Hippocampal formation (tissue), 2 donors: Measurements from ENCODE around the gene C4BPA.

Source experiments
- DNase-seq, 2 donors: peaks; one replicate each; lab custom pipeline; 2025; lab: John Stamatoyannopoulos, UW

C4BPA gene

DNA sequence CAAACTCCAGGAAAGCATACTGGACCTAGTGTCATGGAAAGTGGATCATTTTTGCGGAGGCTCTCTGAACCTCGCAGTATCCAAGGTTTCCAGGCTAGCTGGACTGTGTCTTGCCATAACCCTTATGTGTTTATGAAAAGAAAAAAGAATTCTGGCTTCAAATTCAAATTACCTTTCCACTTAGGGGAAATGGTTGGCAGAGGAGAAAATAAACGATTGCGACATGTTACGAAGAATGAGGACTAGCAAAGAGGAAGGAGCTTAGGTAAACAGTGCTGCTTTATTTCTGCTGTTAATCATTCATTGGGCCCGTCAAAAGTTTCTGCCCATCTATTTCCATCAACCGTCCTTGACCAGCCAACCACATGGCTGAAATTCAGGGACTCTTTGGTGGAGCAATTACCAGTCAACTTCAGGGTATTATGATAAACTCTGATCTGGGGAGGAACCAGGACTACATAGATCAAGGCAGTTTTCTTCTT lies at the start of gene C4BPA:
C4BPA (plus strand) TSS at position 342 of the 482 bp plus-strand sequence. CDS start 8,793 bp downstream, outside the sequence.
- no peak for DNase-seq

DNA sequence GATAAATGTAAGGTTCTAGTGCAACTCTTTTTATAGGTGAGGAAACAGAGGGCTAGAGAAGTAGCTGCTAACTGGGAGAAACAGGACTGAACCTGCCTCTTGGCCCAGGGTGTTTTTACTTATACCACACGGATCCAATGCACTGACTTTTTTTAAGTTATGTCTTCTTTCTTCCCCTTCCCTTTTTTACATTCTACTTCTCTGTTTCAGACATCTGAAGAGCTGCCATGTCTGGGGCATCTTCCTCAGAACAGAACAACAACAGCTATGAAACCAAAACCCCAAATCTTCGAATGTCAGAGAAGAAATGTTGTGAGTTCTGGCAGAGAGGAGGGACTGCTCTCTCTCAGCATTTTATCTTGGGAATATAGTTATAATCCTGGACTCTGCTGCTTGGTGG lies 49.5 kb upstream of the C4BPA start:
- DNase-seq = no peak

DNA sequence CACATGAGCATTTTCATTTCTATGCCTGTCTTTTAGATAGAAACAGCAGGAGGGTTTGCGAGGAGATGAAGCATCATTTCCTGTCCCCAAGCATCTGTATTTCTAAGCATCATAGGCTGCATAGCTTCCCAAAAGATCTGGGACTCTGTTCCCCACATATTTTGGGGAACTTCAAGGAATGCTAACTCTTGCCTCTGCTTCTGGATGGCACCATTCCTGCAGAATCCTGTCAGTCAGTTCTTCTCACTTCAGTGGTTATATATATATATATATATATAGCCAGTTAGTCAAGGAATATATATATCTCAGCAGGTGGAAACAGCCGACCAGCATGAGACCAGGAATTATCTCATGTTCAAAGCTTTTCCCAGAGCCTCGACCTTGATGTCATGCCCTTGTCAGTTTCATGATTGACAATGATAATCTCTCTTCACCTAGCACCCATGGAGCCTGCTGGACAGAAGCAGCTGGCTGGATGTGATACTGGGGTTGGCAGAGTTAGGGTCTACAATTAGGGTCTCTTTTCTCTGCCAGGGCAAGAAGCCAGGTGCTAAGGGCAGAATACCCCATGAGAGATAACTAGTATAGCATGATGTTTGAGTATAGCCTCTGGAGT lies 48.5 kb upstream of the C4BPA start:
- DNase-seq = no peak

DNA sequence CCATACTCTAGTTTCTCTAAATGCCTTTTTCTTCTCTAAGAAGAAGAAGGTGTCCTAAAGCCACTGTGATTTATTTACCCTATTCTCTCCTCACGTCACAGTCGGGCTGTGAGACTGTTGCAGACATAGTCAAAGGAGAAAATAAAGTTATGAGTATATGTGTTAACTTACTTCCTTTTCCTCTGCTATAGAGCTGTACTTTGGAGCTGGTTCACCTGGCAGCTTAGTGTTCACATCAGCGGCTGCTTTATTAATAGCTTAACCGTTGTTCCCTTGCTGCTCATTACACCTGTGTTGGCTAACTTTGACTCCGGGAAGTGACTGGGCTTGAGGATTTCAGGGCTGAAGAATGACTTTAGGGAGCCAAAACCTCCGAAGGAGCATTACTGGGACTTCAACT lies 47.4 kb upstream of the C4BPA start:
- no peak for DNase-seq

DNA sequence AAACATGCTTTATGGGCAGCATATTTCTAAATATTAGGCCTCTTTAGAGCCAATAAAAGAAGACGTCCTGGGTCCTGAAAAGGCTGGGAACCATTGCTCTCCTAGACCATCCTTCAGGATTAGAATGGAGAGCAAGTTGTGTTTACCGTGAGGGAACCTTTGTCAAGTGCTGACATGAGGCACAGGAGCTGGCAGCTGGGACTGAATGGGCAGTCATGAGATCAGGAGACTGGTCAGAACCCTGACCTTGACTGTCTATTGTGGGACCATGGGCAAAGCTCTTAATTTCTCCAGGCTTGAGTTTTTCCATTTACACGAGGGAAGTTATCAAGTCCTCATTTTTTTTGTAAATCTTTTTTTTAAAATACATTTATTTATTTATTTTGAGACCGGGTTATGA lies 45.8 kb upstream of the C4BPA start:
- DNase-seq = no peak

DNA sequence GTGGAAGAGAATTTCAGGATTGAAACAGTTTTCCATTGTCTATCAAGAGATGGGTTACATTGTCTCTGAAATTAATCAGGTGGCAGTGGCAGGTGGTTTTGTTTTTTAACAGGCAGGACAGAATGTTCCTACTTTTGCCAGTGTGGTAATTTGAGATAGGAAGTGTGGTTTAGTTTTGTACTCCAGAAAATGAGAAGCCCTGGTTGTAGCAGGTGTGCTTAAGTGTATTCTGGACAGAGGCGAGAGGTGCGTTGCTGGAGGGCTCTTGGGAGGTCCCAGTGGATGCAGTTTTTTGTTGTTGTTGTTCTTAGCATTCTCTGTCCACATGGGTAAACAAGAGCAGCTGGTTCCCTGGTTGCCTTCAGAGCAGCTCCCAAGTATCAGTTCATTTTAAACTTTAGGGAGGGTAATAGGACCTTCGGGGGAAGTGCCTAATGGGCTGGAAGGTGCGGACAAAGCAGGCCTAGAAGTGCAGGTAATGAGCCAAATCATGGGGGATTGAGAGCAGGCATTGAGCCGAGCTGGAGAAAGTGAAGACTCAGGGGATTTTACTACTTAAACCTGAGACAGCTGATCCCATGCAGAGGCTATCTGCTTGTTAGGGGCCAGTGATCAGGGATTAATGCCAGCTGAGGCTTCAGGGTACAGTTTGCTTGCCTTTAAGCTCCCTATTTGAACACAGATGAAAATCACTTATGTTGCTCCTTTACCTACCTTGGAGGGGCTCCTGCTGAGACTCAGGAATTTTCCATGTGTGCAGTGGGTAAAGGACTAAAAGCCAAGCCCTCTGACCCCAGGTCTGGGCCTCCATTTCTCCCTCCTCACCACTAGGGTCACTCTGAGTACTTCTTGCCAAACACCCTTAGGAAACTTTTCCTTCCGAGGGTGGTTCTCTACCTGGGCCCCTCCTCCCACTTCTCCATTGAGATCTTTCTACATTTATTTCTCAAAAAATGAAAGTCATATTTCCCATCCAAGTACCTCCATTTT lies 44.9 kb upstream of the C4BPA start:
- no peak for DNase-seq

DNA sequence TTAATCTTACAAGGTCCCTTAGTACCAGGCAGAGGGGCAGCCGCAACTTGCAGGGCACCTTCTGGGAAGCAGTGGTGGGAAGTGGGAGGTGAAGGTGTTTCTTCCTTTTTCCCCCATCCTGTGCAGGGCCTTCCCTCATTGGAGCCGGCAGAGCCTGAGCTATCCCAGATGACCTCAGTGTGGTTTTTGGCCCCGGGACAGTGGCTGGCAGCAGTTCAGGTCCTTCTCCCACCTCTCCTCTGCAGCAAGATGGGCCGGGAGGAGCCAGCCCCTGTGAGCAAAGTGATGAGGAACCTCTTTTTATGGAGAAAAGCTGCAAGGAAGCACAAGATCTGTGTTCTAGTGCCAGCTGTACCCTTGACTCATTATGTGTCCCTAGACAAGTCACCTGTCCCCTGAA lies 44.2 kb upstream of the C4BPA start:
- no peak for DNase-seq

DNA sequence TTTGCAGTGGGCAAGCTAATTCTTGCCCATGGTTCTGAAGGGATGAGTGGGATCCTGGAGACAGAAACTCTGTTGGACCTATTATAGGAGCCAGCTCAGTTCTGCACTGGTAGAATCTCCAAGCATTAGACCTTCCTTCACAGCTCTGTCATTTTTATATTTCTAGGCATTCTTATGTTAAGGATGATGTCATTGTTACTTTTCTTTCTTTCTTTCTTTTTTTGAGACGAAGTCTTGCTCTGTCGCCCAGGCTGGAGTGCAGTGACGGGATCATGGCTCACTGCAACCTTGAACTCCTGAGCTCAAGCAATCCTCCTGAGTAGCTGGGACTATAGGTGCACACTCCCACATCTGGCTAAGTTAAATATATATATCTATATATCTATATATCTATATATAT lies 43.4 kb upstream of the C4BPA start:
- no peak for DNase-seq

DNA sequence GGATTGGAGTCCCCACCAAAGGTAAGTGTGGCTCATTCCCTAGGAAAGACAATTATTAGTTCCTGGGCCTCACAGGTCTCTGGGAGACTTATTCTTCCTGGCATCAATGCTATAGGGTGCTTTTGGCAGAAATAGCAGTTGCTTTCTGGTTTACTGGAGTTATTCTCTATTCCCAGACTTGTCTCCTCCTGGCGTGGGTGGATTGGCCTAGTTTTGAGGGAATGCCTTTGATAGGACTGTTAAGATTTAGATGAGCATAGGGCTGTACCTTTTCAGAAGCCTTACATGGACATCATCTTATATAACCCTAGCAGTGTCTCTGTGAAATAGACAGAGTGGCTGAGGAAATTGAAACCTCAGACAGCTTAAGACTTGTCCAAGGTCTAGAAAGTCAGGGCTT lies 42.0 kb upstream of the C4BPA start:
- no peak for DNase-seq

DNA sequence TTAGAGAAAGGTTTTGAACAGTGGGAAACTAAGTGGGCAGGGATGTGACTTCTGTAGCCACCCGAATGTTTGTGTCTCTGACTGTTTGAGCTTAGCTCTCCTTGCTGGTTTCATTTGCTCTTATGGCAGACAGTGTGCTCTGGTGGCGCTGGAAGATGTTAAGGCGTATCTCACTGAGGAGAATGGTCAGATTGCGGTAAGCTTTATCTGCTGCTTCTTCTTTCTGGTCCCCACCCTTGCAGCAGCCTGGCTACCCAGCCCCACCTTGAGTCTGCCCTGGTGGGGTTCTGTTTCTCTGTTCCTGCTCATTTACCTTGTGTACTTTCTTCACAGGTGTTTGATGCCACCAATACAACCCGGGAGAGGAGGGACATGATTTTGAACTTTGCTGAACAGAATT lies 41.0 kb upstream of the C4BPA start:
- no peak for DNase-seq

DNA sequence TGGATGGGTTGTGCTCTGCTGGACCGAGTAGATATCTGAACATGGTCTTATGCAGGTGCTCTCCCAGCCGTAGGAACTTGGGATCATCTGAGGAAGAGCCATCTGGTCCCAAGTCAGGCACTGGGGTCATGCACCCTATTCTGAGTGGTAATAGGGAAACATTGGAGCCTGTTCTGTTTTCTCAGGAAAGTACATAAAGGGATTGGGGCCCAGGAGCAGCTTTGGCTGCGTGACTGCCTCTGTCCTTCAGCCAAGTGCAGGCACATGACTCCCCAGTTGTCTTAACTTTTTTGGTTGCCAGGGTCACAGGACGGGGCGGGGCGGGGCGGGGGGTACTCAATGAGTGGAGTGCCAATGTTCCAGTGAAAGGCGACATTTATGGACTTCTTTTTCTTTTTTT lies 39.5 kb upstream of the C4BPA start:
- DNase-seq = peak in 1 of 2 donors; percentile 20

DNA sequence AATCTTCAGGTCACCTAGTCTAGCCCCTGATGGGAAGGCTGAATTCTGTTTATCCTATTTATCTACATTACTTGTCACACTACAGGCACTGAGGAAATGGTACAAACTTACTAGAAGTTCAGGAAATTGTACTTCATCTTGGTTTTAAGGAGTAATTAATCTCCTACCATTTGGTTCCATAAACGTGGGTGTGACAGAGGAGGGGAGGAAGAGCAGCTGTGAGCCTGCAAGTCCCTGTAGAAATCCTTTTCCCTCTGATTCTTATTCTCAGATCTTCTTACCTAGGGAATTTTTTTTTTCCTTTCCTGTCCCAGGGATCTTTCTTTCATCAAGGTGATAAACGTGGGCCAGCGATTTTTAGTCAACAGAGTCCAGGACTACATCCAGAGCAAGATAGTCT lies 36.8 kb upstream of the C4BPA start:
- no peak for DNase-seq

DNA sequence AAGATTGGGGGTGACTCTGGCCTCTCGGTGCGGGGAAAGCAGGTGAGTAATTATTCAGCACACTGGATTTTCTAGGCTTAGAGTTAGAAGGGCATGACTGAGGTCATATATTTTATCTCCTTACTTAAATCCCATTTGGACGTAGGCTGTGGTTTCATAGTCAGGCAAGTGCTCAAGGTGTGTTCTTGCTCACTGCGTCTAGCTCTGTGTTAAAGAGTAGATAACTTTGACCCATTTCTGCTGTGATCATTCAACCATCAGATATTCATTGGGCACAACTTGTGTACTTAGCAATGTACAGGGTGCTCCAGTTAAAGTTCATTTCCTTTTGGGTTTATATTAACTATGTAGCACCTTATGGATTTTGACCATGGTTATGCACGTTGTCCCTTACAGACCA lies 36.4 kb upstream of the C4BPA start:
- DNase-seq = no peak

DNA sequence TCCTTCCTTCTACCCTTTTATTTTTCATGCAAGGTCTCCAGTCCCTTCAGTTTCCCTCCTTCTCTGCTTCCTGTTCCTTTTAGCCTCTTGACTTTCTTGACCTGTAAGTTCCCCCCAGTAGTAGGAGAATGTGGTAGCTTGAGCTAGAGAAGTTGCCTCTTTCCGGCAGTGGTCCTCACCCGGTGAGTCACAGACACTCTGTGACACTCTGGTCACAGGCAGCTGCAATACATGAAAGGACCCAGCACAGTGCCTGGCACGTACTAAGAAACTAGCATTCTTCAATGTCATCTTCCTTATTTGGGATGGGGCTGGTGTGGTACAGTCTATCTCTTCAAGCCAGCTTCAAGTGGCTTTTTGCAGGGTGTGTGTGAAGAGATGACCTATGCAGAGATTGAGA lies 35.0 kb upstream of the C4BPA start:
- no peak for DNase-seq

DNA sequence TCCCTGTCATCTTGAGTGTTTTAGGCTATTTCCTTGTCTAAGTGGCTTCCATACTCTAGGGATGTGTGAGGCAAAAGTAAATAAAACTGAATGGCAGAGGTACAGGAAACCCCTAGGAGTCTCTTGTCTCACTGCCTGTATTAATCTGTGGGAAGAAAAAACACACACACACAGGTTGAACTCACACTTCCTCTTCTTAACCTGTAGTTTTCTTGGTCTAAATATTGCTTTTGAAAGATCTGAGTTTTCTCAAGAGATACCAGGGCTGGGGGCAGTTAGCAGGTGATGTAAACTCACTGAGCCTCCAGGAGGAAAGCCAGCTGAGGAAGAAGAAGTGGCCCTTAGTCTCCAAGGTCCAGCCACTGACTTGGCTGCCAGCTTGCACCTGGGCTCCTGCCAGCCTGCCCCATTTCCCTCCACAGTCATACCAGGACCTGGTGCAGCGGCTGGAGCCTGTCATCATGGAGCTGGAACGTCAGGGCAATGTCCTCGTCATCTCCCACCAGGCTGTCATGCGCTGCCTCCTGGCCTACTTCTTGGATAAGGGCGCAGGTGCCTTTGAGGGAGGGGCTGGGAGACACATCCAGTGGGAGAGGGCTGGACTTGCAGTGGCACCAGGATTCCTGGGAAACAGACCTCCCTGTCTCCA lies 34.1 kb upstream of the C4BPA start:
- no peak for DNase-seq

DNA sequence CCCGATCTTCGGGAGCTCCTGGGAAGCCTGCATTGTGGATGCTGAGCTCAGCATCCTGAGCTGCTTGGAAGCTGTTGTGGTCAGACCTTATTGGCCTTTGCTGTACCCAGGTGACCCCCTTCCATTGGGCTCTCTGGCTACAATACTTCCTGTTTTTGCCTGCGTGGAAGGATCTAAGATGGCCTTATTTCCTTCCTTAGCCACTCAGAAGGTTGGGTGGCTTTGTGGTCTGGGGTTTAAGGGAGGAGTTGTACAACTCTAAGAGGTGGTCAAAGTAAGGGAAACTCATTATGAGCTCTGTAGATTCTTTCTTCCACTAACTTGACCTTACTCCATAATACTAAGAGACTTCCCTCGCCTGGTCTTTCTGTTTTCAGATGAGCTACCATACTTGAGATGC lies 33.2 kb upstream of the C4BPA start:
- no peak for DNase-seq

DNA sequence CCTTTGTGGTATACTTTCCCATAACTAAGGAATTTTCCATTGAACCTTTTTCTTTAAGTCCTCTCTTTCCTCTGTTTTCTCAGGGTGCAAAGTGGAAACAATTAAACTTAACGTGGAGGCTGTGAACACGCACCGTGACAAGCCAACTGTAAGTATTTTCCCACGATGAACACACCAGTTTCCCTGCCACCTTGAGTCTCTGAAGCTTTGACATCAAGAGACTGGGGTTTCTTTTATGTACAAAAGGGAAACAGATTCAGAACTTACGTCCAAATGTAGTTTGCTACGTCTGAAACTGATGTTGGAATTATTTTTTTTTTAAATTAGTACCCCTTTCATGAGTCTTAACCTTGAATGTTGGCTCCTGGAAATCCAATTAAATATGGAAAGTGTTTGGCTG lies 32.6 kb upstream of the C4BPA start:
- no peak for DNase-seq

DNA sequence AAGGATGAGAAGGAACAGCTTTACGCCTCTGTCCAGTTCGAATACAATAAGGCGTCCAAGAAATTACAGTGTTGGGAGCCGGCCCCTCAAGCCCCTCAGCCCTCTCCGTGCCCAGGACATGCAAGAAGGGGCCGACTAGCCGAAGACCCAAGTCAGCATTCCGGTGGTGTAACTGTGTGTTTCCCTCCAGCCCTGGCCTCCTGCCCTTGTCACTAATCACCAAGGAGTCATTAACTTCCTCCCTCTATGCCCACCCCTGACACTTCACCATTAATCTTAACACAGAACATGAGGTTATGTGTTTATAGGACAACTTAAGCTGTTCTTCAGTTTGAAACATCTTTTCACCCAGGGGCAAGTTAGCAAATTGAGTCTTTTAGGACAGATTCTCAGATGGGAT lies 31.8 kb upstream of the C4BPA start:
- no peak for DNase-seq

DNA sequence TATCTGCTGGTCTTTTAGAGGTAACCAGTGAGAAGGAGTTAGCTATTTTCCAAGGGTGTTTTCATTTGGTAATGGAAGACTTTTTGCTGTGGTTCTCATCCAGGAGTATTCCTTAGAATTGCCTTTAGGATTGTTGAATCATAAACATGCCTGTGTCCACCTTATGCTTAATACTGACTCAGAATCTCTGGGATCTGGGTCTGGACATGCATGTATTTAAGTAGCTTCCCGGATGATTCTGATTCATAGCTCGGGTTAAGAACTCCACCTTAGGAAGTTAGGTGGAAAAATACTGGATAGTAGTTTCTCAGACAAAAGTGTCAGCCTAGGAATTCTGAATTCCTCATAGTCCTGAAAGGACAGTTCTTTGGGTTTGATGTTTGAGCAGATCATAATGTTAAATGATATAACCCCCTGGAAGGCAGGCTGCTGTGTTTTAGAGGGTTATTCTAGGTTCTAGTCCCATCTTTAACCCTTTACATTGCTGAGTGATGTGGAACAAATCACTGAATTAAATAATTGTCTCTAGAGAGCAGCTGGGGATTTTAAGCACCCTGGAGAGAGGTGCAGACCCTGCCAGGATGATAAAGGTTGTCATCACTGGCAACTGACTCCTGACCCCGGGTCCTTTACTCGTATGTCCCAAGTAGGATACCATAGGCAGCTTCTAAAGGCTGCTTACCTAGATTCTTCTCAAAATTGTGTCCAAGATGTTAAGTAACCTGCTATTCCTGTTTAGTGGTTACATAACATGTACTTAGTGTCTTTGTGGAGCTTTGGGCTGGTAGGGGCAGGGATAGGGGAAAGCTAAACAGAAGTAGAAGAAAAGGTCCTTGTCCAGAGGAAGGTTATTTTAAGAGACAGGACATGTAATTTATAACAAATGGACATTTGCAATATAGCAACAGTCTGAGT lies 29.9 kb upstream of the C4BPA start:
- no peak for DNase-seq

DNA sequence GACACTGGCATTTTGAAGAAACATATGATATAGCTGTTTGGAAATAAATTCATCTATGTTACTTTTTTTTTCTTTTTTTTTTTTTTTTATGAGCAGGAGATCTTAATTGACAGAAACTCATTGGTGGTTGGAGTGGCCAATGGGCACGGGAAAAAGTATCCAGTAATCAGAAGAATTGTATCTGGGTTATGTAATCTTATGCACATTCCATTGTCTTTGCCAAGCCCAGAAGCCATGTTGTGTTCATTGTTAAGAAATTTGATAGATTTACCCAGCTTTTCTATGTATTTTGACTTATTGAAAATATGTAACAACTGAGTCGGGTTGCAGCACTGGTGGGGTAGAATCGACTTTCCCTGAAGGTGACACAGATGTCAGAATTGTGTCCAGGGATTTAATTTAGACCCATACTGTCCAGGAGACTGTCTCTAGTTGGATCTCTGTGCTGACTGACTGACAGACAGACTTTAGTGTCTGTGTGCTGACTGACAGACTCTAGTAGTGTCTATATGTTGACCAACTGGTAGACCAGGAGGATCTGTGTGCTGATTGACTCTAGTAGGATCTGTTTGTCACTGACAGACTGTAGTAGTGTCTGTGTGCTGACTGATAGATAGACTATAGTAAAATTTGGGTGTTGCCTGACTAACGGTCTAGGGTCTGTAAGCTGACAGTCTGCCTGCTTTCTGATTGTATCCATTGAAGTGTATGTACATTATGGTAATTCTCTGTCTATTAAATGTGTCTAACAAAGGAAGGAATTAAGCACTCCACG lies 27.7 kb upstream of the C4BPA start:
- no peak for DNase-seq

DNA sequence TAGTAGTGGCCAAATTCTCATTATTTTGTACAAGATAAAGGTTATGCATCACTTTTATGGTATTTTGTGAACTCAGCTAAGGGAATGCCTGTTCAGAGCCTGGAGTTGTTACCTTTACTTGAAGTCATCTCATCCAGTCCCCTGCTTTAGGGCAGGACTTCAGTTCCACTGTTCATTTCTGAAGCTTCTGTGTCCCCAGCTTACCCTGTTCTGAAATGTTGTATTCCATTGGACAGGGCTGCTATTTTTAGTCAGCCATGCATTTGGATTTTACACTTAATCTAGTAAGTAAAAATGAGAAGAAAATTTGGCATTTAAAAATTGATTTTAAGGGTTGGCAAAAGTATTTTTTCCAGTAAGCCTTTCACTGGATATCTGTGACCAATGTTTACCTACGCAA lies 27.0 kb upstream of the C4BPA start:
- DNase-seq = no peak
